ENCODE data around the gene TANC2. TPM values are rescaled to one million over a fixed set of nuclear protein-coding genes. Genes with fewer than 3 reads are reported as not detected.

Gene TANC2
- total RNA-seq, 3 donors from 2014 or later, result 25.9 to 64.9 (median 31.0) TPM

GRCh38 chr17:62933501-62934385 lies 32.3 kb upstream of the TANC2 start:
- no peaks in the 10 kb centered on the region for H3K36me3 ChIP-seq
- DNase-seq (ENCODE audit: low spot score in 2 of 2), result no peak
- H3K4me3 ChIP-seq, result no peak overlapping the region
- no peak overlapping the region for H3K27ac ChIP-seq
- intact Hi-C loops (cut with DNase I; ENCODE audit: low total_unique reads), result no loop called here
- no peaks in the 10 kb centered on the region for H3K27me3 ChIP-seq
- H3K9me3 ChIP-seq, result peaks cover 0 to 3% of the 10 kb centered on the region in 2 donors
- no peaks in the 10 kb centered on the region for H3K4me1 ChIP-seq
- TF ChIP-seq POLR2A (IDR thresholded peaks at IDR 0.05) (no peak), POLR2AphosphoS5 (IDR thresholded peaks at IDR 0.05) (no peak), CTCF (IDR thresholded peaks at IDR 0.05) (no peak)

GRCh38 chr17:62935098-62935497 lies 30.9 kb upstream of the TANC2 start:
- intact Hi-C loops (cut with DNase I; ENCODE audit: low total_unique reads), result no loop called here
- Histone ChIP-seq H3K36me3 (no peaks in the 10 kb centered on the region), H3K27me3 (no peaks in the 10 kb centered on the region), H3K4me1 (no peaks in the 10 kb centered on the region), H3K27ac (no peak overlapping the region), H3K4me3 (no peak overlapping the region), H3K9me3 (peaks cover 0 to 5% of the 10 kb centered on the region in 2 donors)
- DNase-seq (ENCODE audit: low spot score in 2 of 2), result no peak
- TF ChIP-seq POLR2AphosphoS5 (IDR thresholded peaks at IDR 0.05) (no peak), POLR2A (IDR thresholded peaks at IDR 0.05) (no peak), CTCF (IDR thresholded peaks at IDR 0.05) (no peak)

GRCh38 chr17:62935523-62935922 lies 30.5 kb upstream of the TANC2 start:
- TF ChIP-seq POLR2A (IDR thresholded peaks at IDR 0.05), result no peak
- no peak for TF ChIP-seq POLR2AphosphoS5 (IDR thresholded peaks at IDR 0.05)
- no peak for TF ChIP-seq CTCF (IDR thresholded peaks at IDR 0.05)
- H3K4me3 ChIP-seq, result no peak overlapping the region
- H3K4me1 ChIP-seq, result no peaks in the 10 kb centered on the region
- H3K27ac ChIP-seq, result no peak overlapping the region
- H3K36me3 ChIP-seq, result no peaks in the 10 kb centered on the region
- DNase-seq (ENCODE audit: low spot score in 2 of 2), result no peak
- H3K27me3 ChIP-seq, result no peaks in the 10 kb centered on the region
- intact Hi-C loops (cut with DNase I; ENCODE audit: low total_unique reads), result no loop called here
- peaks cover 0 to 5% of the 10 kb centered on the region in 2 donors for H3K9me3 ChIP-seq

- Histone ChIP-seq H3K9me3 (peaks cover 0 to 13% of the 10 kb centered on the region in 2 donors), H3K27me3 (no peaks in the 10 kb centered on the region), H3K36me3 (no peaks in the 10 kb centered on the region), H3K4me1 (no peaks in the 10 kb centered on the region), H3K4me3 (no peak overlapping the region), H3K27ac (no peak overlapping the region)
- intact Hi-C loops (cut with DNase I; ENCODE audit: low total_unique reads), result no loop called here
- no peak for TF ChIP-seq CTCF (IDR thresholded peaks at IDR 0.05)
- no peak for TF ChIP-seq POLR2AphosphoS5 (IDR thresholded peaks at IDR 0.05)
- no peak for TF ChIP-seq POLR2A (IDR thresholded peaks at IDR 0.05)
- DNase-seq (ENCODE audit: low spot score in 2 of 2), result no peak
Observed at GRCh38 chr17:62937606-62938005, 28.4 kb upstream of the TANC2 start.

GRCh38 chr17:62941358-62941991 lies 24.6 kb upstream of the TANC2 start:
- H3K27me3 ChIP-seq, result no peaks in the 10 kb centered on the region
- peaks cover 0 to 13% of the 10 kb centered on the region in 2 donors for H3K9me3 ChIP-seq
- no peak overlapping the region for H3K4me3 ChIP-seq
- intact Hi-C loops (cut with DNase I; ENCODE audit: low total_unique reads), result no loop called here
- TF ChIP-seq POLR2AphosphoS5 (IDR thresholded peaks at IDR 0.05) (no peak), CTCF (IDR thresholded peaks at IDR 0.05) (no peak), POLR2A (IDR thresholded peaks at IDR 0.05) (no peak)
- H3K27ac ChIP-seq, result no peak overlapping the region
- no peaks in the 10 kb centered on the region for H3K4me1 ChIP-seq
- no peaks in the 10 kb centered on the region for H3K36me3 ChIP-seq
- no peak for DNase-seq (ENCODE audit: low spot score in 2 of 2)

Data from breast epithelium (tissue), 4 donors.